ENCODE results near the gene LONRF3.

GRCh38 chrX:119041175-119041574, 66.8 kb downstream of the LONRF3 start:
- TF ChIP-seq CTCF (optimal IDR thresholded peaks at IDR 0.05 in 1 of 3, IDR thresholded peaks at IDR 0.05 in 1 of 3, conservative IDR thresholded peaks at IDR 0.05 in 1 of 3; ENCODE audit: extremely low read depth in 1 of 3, insufficient read depth in 2 of 3, low read length in 3 of 3) = no peak
- TF ChIP-seq EZH2 (IDR thresholded peaks at IDR 0.05; ENCODE audit: low read length) = no peak
